NCI-H510A (cell line): ENCODE data around the gene THBS2.
"Not testable (repeated sequence)": the region's sequence is repeated elsewhere in the genome, so short reads cannot be mapped to it uniquely, and the experiment has no call there.

ENCODE experiments used
- DNase-seq: peaks from one replicate; lab custom pipeline; 2025; lab: John Stamatoyannopoulos, UW

The THBS2 gene

GRCh38 chr6:169230946-169231789 lies 22.5 kb downstream of the THBS2 start:
- no peak for DNase-seq

DNA sequence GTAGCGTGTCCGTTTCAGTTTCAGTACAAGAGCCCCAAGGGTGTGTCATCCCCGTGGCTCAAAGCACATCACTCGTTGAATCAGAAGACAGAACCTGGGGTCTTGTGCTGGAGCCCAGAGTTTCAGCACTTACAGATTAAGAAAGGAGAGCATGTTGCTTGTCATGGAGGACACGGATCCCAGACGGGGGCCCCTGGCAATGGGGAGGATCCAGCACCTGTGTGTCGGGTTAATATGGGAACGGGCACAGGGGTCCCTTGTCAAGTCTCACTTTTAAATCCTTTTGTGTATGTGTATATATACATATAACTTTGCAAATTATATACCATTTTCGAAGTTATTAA lies 23.4 kb downstream of the THBS2 start:
- DNase-seq = no peak

- no peak for DNase-seq
These were observed 23.9 kb downstream of the THBS2 start for GRCh38 chr6:169229615-169230321.

DNA sequence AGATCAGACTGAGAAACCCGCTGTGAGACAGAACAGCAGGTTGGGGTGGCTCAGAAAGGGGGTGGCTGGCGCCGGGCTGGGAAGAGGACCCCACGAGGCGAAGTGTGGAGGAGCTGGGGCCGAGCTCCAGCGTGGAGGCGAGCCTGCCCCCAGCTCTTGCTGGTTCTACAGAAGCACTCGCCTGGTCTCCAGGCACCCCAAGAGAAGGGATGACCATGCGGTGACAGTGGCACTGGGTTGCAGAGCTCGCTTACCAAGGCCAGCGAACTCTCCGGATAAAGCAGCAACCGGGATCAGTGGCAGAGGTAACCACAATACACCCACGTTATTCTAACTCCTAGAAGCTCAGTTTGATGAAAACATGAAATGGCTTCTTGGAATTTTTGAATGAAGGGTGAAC lies 26.5 kb downstream of the THBS2 start:
- no peak for DNase-seq

DNA sequence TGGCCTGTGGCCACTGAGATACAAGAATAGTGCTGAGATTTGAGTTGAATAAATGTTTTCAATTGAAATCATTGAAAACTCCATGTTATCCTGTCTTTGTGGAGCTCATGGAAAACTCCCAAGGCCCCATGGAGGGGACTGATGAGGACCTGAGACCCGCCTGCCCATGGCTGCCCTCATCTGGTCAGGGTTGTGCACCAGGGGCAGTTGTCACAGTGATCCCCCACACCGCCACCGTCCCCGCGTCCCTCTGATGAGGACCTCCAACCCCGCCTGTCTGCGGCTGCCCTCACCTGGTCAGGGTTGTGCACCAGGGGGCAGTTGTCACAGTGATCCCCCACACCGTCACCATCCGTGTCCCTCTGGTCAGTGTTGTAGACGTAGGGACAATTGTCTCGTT lies 27.8 kb downstream of the THBS2 start:
- no peak for DNase-seq

DNA sequence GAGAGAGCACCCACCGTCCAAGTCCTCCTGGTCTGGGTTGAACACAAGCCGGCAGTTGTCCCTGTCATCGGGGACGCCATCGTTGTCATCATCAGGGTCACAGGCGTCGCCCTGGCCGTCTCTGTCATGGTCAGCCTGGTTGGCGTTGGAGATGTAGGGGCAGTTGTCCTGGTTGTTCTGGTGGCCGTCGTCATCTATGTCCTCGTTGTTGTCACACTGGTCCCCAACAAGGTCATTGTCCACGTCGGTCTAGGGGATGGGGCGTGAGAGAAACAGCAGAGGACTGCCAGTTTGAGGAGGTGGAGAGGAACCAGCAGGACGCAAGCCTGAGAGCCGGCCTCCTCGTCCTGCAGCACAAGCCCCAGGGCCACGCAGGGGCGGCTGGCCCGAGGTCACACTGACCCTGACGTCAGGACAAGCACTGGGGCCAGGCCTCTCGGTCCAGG lies 28.5 kb downstream of the THBS2 start:
- no peak for DNase-seq

DNA sequence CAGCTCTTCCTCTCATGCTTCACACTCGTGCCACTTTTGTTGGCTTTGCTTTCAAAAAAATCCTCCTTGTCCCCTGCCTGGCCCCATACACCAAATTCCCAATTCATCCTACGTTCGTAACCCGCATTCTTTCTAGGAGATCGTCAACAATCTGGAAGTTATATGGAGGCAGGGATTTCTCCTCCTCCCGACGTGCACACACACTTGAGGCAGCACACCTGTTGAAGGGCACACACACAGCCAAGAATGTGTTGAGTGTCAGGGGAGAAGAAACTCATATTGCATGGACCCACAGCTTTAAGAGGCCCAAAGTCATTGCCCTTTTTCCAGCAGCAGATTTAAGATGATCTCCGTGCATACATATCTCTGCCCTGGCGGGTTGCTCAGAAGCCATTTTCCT lies 28.9 kb downstream of the THBS2 start:
- no peak for DNase-seq

DNA sequence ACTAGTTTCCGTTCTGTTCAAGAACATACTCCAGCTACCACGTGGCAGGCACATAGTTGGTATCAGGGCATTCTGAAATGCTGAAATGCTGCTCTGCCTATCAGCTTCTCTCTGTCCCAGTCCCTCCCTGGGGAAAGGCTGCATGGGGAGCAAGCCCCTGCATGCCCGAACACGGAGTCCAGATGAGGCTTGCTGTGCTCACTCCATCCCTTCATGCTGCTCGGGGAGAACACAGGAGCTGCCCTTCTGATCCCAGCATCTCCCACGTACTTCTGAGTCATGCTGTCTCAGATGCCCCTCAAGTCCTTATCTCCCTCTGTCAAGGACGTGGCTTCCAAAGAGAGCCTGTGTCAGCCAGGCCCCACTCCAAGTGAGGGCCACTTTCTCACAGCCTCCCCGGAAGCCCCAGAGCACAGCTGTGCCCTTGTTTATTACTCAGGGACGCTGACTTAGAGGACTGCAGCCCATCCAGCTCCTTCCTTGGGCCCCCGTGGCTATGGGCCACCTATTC lies 29.4 kb downstream of the THBS2 start:
- DNase-seq = no peak

DNA sequence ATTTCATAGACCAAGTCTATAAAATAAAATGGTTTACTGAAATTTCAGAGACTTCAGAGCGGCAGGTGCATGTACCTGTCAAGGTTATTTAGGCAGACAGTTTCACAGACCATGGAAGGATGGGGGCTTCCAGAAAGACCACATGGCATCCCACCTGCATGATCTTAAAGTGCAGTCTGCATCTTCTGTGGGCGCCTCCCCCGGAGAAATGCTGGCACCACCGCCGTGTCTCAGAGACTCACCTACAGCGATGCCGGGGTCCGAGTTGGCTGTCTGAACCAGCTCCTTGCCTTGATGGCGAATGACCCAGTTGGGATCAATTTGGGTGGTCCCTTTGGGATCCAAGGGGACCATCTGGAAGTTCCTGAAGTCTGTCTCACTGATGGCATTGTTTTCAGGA lies 30.6 kb downstream of the THBS2 start:
- DNase-seq = no peak

GRCh38 chr6:169222126-169222525 lies 31.5 kb downstream of the THBS2 start:
- no peak for DNase-seq

DNA sequence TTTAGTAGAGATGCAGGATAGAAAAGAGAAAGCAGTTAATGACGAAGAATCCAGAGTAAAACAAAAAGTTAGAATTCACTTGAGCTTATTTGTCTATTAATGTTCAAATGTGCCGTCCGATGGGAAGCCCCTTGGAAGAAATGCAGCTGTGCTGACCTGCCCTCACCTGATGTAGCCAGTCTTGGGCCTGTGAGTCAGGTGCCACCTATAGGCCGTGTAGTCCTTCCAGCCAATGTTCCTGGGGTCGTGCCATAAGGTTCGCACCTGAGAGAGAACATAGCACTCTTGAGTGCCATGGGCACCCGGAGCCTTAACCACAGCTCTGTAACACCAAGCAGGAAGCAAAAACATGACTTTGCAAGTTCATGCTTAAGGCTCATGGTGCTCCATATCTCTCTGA lies 32.4 kb downstream of the THBS2 start:
- no peak for DNase-seq

DNA sequence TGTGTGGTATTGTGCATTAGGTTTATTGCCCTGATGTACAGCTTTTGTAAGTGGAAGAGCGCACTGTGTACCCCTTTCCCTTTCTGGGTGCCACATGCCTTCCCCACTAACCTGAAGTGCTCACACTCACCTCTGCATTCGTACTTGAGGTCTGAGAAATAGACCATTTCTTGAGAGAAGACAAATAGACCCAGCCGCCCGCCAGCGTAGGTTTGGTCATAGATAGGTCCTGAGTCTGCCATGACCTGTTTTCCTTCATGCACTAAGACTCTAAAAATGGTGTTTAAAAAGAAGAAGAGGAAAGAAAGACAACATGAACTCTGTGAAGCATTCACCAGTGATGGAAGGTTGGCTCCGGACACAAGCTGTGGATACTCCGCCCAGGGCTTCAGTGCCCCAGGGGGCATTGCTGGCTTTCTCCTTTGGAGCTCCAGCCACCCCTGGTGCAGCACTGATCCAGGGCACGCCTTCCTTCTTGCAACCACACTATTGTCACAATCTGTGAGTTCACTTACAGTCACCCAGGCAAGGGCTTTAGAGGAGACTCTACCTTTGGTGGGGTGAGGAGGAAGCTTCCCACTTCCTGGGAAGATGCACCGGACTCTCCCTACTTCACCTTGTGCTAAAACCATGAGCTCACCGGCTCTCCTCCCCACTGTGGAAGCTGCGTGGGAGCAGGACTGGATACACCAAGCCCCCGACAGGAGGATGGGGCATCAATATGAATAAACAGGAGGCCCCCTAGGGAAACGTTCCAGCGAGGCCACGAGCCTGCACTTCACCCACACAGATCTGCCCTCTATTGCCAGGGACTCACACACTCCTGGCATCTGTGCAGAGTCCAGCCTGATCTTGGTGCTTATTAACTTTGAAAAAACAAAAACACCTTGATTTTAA lies 33.3 kb downstream of the THBS2 start:
- DNase-seq = no peak

DNA sequence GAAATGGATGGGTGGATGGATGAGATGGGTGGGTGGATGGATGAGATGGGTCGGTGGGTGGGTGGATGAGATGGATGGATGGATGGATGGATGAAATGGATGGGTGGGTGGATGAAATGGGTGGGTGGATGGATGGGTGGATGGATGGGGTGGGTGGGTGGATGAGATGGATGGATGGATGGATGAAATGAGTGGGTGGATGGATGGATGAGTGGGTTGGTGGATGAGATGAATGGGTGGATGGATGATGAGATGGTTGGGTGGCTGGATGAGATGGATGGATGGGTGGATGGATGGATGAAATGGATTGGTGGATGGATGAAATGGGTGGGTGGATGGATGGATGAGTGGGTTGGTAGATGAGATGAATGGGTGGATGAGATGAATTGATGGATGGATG lies 35.7 kb downstream of the THBS2 start:
- no peak for DNase-seq

DNA sequence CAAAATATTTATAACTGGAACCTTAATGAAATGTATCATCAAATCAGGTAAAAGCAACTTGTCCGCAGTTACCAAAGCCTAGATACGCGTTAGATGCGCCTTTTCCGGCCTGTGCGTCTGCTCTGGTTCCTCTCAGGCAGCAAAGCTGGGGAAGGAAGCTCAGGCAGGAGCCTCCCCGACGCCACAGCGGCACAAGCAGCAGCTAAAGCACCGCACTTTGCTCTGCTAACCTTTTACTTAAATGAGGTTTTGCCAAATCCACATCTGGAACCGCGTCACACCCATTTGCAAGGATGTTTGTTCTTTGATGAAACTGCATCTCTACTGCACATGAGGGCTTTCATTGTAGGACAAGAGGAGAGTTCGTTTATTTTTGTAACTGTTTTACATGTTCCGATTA lies 36.8 kb downstream of the THBS2 start:
- DNase-seq = no peak

DNA sequence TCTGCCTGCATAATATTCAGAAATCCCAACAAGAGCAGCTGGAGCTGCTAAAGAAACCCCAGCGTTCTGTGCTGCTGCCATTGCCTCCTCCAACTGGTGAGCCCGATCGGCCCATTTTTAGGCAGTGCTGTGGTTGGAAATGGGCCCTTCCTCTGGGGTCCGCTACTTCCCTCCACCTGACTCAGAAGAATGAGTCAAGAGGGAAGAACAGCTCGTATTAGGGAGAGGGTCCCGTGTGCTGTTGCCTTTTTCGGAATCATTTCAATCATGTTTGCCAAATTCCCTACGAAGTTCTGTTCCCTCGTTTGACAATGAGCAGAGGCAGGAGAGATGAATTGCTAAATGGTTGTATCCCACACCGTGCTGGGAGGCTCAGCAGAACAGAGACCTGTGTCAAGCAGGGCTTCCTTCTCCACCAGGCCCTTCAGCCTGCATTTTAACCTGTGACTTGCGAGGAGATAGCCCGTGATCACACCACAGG lies 38.4 kb downstream of the THBS2 start:
- no peak for DNase-seq

DNA sequence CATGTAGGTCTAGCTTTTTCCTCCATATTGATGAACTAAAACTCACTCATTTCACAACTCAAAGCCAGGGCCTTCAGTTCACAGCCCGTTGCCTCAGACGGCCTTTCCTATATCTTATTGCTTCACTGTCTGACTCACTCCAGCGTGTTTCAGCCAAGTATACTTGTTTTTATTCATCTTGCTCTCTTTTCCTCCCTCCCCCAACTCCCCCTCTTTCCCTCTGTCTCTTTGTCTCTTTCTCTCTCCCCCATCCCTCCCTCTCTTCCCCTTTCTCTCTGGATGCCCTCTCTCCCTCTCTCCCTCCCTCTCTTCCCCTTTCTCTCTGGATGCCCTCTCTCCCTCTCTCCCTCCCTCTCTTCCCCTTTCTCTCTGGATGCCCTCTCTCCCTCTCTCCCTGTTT lies 38.9 kb downstream of the THBS2 start:
- not testable (repeated sequence) for DNase-seq

DNA sequence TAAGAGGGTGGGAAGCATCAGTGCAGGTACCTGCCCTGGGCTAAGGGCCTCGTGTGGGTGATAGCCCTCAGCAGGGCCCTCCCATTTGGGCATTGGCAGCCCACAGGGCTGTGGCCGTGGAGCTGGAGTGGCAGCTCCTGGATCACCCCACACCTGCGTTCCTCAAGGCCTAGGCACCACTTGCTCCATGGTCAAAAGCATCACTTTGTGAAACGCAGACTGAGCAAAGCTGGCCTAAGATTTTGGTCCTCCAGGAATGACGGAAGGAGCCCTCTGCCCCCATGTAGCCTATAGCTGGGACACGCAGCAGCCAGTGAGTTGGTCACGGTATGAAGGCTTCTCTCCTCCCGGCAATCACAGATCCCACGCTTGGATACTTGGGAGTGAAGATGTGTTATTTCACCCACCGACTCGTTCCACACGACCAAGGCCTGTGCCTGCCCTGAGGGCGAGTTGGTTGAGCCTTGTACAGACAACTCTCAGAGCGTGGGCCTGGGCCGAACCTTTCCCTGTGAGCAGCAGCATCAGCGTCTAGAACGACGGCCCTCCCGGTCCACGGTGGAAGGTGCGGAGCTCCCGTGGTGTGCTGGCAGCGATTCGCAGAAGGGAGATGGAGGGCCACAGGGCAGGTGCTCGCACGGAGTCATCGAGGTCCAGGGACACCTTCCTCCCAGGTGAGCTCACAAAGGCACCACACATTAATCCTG lies 39.7 kb downstream of the THBS2 start:
- DNase-seq = no peak

GRCh38 chr6:169212897-169213813 lies 40.5 kb downstream of the THBS2 start:
- peak; percentile 53 for DNase-seq

- DNase-seq = no peak
These were observed 41.2 kb downstream of the THBS2 start for GRCh38 chr6:169212436-169212835.

DNA sequence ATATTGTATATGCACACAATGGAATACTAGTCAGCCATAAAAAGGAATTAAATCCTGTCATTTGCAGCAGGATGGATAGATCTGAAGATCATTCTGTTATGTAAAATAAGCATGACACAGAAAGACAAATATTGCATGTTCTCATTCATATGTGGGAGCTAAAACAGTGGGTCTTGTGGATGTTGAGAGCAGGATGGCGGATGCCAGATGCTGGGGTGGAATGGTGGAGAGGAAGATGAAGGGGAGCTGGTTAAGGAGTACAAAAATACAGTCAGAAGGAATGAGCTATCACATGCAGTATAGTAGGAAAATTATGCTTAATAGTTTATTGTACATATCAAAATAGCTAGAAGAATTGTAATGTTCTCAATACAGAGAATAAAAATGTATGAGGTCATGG lies 41.8 kb downstream of the THBS2 start:
- no peak for DNase-seq
